ENCODE results near the gene C17orf50. TPM values are rescaled to one million over a fixed set of nuclear protein-coding genes. Genes with fewer than 3 reads are reported as not detected.

Gene C17orf50
- total and polyA plus RNA-seq, 2 experiments from 2014 or later = not detected

- Histone ChIP-seq H3K4me2 (peak overlapping the region; percentile 97), H3K4me3 (no peak overlapping the region), H3K27me3 (no peaks in the 10 kb centered on the region), H3K4me1 (ENCODE audit: insufficient read depth) (peaks cover 13% of the 10 kb centered on the region), H3K9me2 (replicated peaks; ENCODE audit: insufficient read depth) (no peaks in the 10 kb centered on the region), H3K27ac (no peak overlapping the region), H4K20me1 (ENCODE audit: insufficient read depth, poor library complexity, severe bottlenecking) (no peaks in the 10 kb centered on the region), H2AFZ (peak overlapping the region; percentile 66), H3K36me3 (replicated peaks; ENCODE audit: insufficient read depth, low read depth) (no peaks in the 10 kb centered on the region), H3K9me3 (ENCODE audit: low read depth) (no peaks in the 10 kb centered on the region), H3K79me2 (no peaks in the 10 kb centered on the region)
- no peak for DNase-seq (ENCODE audit: low spot score)
- WGBS (ENCODE audit: low lambda C conversion rate, missing lambda C conversion rate) = 35% methylated on average over 17 of the region's 17 CpGs
- no peak for TF ChIP-seq EZH2phosphoT487 (IDR thresholded peaks at IDR 0.05; ENCODE audit: low read depth, severe bottlenecking, unreplicated experiment)
- TF ChIP-seq, protein P1, sequence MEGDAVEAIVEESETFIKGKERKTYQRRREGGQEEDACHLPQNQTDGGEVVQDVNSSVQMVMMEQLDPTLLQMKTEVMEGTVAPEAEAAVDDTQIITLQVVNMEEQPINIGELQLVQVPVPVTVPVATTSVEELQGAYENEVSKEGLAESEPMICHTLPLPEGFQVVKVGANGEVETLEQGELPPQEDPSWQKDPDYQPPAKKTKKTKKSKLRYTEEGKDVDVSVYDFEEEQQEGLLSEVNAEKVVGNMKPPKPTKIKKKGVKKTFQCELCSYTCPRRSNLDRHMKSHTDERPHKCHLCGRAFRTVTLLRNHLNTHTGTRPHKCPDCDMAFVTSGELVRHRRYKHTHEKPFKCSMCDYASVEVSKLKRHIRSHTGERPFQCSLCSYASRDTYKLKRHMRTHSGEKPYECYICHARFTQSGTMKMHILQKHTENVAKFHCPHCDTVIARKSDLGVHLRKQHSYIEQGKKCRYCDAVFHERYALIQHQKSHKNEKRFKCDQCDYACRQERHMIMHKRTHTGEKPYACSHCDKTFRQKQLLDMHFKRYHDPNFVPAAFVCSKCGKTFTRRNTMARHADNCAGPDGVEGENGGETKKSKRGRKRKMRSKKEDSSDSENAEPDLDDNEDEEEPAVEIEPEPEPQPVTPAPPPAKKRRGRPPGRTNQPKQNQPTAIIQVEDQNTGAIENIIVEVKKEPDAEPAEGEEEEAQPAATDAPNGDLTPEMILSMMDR (IDR thresholded peaks at IDR 0.05; ENCODE audit: poor library complexity) = no peak
- no peak for TF ChIP-seq EZH2 (IDR thresholded peaks at IDR 0.05; ENCODE audit: borderline replicate concordance)
Observed at GRCh38 chr17:35763767-35764122, 3.1 kb downstream of the C17orf50 start.

DNA sequence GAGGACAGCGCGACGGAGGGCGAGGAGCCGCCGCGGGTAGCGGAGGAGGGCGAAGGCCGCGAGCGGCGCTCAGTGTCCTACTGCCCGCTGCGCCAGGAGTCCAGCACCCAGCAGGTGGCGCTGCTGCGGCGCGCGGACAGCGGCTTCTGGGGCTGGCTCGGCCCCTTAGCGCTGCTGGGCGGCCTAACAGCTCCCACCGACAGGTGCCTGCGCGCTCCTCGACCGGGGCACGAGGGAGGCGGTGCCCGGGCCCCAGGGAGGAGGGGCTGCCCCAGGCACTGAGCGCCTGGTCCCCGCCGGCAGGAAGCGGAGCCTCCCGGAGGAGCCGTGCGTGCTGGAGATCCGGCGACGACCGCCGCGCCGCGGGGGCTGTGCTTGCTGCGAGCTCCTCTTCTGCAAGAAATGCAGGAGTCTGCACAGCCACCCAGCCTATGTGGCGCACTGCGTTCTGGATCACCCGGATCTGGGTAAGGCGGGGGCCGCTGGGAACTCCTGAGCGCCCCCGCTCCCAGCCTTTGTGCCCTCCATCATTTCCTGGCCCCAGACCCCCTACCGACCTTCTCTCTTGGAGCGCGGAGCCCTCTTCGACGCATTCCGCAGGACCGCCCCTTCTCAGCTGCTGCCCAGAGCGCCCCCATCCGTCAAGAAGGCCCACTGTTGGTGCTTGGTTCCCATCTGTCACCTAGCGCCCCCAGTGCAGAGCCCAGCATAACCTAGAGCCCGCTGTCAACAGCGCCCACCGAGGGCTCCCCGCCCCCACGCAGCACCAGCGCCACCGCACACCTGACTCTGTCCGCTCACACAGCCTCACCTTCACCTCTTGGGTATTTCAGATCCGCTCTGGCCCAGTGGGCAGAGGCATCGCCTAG is 3.7 kb downstream of the C17orf50 start:
- WGBS (ENCODE audit: low lambda C conversion rate, missing lambda C conversion rate) = 8% methylated on average over 58 of the region's 75 CpGs
- peak; percentile 96 for DNase-seq (ENCODE audit: low spot score)
- Histone ChIP-seq H3K27ac (peak overlapping the region; percentile 51), H3K27me3 (no peaks in the 10 kb centered on the region), H3K9me2 (replicated peaks; ENCODE audit: insufficient read depth) (no peaks in the 10 kb centered on the region), H3K79me2 (no peaks in the 10 kb centered on the region), H3K36me3 (replicated peaks; ENCODE audit: insufficient read depth, low read depth) (no peaks in the 10 kb centered on the region), H4K20me1 (ENCODE audit: insufficient read depth, poor library complexity, severe bottlenecking) (no peaks in the 10 kb centered on the region), H2AFZ (peak overlapping the region; percentile 95), H3K9me3 (ENCODE audit: low read depth) (no peaks in the 10 kb centered on the region), H3K4me1 (ENCODE audit: insufficient read depth) (peaks cover 13% of the 10 kb centered on the region), H3K4me3 (peak overlapping the region; percentile 60), H3K4me2 (peak overlapping the region; percentile 97)
- no peak for TF ChIP-seq EZH2 (IDR thresholded peaks at IDR 0.05; ENCODE audit: borderline replicate concordance)
- TF ChIP-seq, protein P1 (IDR thresholded peaks at IDR 0.05; ENCODE audit: poor library complexity) = peak; percentile 94

- 76% methylated on average over 11 of the region's 11 CpGs for WGBS (ENCODE audit: low lambda C conversion rate, missing lambda C conversion rate)
- Histone ChIP-seq H3K4me1 (ENCODE audit: insufficient read depth) (peaks cover 13% of the 10 kb centered on the region), H4K20me1 (ENCODE audit: insufficient read depth, poor library complexity, severe bottlenecking) (no peaks in the 10 kb centered on the region), H3K9me2 (replicated peaks; ENCODE audit: insufficient read depth) (no peaks in the 10 kb centered on the region), H3K9me3 (ENCODE audit: low read depth) (no peaks in the 10 kb centered on the region), H3K4me3 (no peak overlapping the region), H2AFZ (peak overlapping the region; percentile 95), H3K27me3 (no peaks in the 10 kb centered on the region), H3K4me2 (peak overlapping the region; percentile 97), H3K36me3 (replicated peaks; ENCODE audit: insufficient read depth, low read depth) (no peaks in the 10 kb centered on the region), H3K27ac (no peak overlapping the region), H3K79me2 (no peaks in the 10 kb centered on the region)
- no peak for DNase-seq (ENCODE audit: low spot score)
- TF ChIP-seq EZH2phosphoT487 (IDR thresholded peaks at IDR 0.05; ENCODE audit: low read depth, severe bottlenecking, unreplicated experiment) (no peak), EZH2 (IDR thresholded peaks at IDR 0.05; ENCODE audit: borderline replicate concordance) (no peak)
- TF ChIP-seq, protein P1 (IDR thresholded peaks at IDR 0.05; ENCODE audit: poor library complexity) = no peak
Observed at GRCh38 chr17:35765086-35765710, 4.5 kb downstream of the C17orf50 start.

Measured in hepatocyte (in vitro differentiated cells).